Panc1 (cell line): ENCODE results near the gene MST1R. TPM values are rescaled to one million over a fixed set of nuclear protein-coding genes. Genes with fewer than 3 reads are reported as not detected.

ENCODE experiments used
- ATAC-seq: fragments of 200-7000 bp; cut with Tn5 transposase; 2 replicates; pipeline ENCODE4 v1.9.1; 2020; ENCODE audit warnings: mild to moderate bottlenecking, moderate library complexity
- BruUV-seq: library from RNA; stranded (reverse); fragments of 400-500 nt; replicated peaks from 2 replicates; lab custom pipeline; 2021; lab: Mats Ljungman, UMichigan
- CTCF ChIA-PET: fragments of 300-600 bp; sonication (Branson Sonifier 250); formaldehyde crosslinking; loops from one replicate; lab custom pipeline; 2022; ENCODE audit warnings: antibody characterized with exemption; lab: Charles Lee
- POLR2A ChIA-PET: fragments of 300-600 bp; sonication (Branson Sonifier 250); formaldehyde crosslinking; loops from one replicate; lab custom pipeline; 2022; ENCODE audit warnings: antibody characterized with exemption; lab: Charles Lee
- DNase-seq: peaks from one replicate; pipeline ENCODE4 v3.0.0-alpha.2; 2010; ENCODE audit warnings: low read depth, low spot score
- H3K27ac ChIP-seq: 2 replicates; pipeline ENCODE4 v1.5.1; 2011; ENCODE audit warnings: mild to moderate bottlenecking, low read length, inconsistent platforms
- H3K27me3 ChIP-seq: fragments of 200-500 bp; sonication (Bioruptor generic); 2 replicates; pipeline ENCODE4 v1.6.0; 2014; ENCODE audit warnings: low read length, inconsistent platforms; ENCODE audit not compliant: control insufficient read depth, insufficient read depth
- H3K36me3 ChIP-seq: fragments of 200-500 bp; sonication (Bioruptor generic); 2 replicates; pipeline ENCODE4 v1.5.1; 2014; ENCODE audit warnings: inconsistent platforms, mild to moderate bottlenecking, low read length, moderate library complexity; ENCODE audit not compliant: control insufficient read depth, insufficient read depth
- H3K4me1 ChIP-seq: 2 replicates; pipeline ENCODE4 v1.5.1; 2011; ENCODE audit warnings: inconsistent platforms, mild to moderate bottlenecking, low read length, moderate library complexity; ENCODE audit not compliant: control insufficient read depth, insufficient read depth
- H3K4me3 ChIP-seq, 2 experiments: 2 replicates each; pipeline ENCODE4 v1.5.1; 2011 to 2012; ENCODE audit warnings: low read depth in 2 of 2, low read length in 2 of 2, mild to moderate bottlenecking in 2 of 2, inconsistent platforms in 1 of 2, moderate library complexity in 1 of 2
- H3K9me3 ChIP-seq: fragments of 200-500 bp; sonication (Bioruptor generic); 2 replicates; pipeline ENCODE4 v1.5.1; 2014; ENCODE audit warnings: low read depth, mild to moderate bottlenecking, inconsistent platforms, low read length, moderate library complexity; ENCODE audit not compliant: control insufficient read depth, insufficient read depth
- CTCF ChIP-seq: fragments of 450-650 bp; IDR thresholded peaks from 2 replicates; pipeline ENCODE4 v1.5.1; 2017; ENCODE audit warnings: mild to moderate bottlenecking
- POLR2AphosphoS5 ChIP-seq: IDR thresholded peaks from 2 replicates; pipeline ENCODE4 v1.6.1; 2012; ENCODE audit warnings: mild to moderate bottlenecking, low read depth, low read length, moderate library complexity
- REST ChIP-seq, 2 experiments: IDR thresholded peaks; 2 replicates each; pipeline ENCODE4 v1.6.1; 2011 to 2012; ENCODE audit warnings: low read depth in 2 of 2, control low read depth in 1 of 2, low read length in 1 of 2, mild to moderate bottlenecking in 1 of 2, moderate library complexity in 1 of 2; ENCODE audit not compliant: insufficient read depth in 1 of 2
- SIN3A ChIP-seq: IDR thresholded peaks from 2 replicates; pipeline ENCODE4 v1.6.1; 2012; ENCODE audit warnings: low read depth, mild to moderate bottlenecking, low read length, moderate library complexity, borderline replicate concordance; ENCODE audit not compliant: insufficient read depth
- TCF7L2 ChIP-seq: IDR thresholded peaks from 2 replicates; pipeline ENCODE4 v1.6.1; 2011; ENCODE audit warnings: mild to moderate bottlenecking, low read depth, low read length, inconsistent platforms
- in situ Hi-C: cut with HindIII; loops from 2 replicates; pipeline ENCODE4 v1.10.0; 2016; ENCODE audit warnings: low sequenced_read_pairs, low pct_unique_long_range_greater_than_20kb
- intact Hi-C: fragments of 100-400 bp; cut with micrococcal nuclease; formaldehyde crosslinking; loops from one replicate; pipeline ENCODE4 v1.10.0; 2022; ENCODE audit not compliant: unreplicated experiment
- total RNA-seq: library from RNA; stranded (reverse); gene quantifications from one replicate; pipeline ENCODE4 v1.2.1, GENCODE V29; 2021; ENCODE audit not compliant: unreplicated experiment

MST1R gene
- total RNA-seq, 1 experiment from 2014 or later = 27.5 TPM

GRCh38 chr3:49912881-49913281 lies 9.2 kb upstream of the MST1R start:
- in situ Hi-C loops (no loop called here), intact Hi-C loops (no loop called here)
- DNase-seq (no peak), ATAC-seq (no peak)
- H3K9me3 ChIP-seq = no peaks in the 10 kb centered on the region
- no TSS peak for BruUV-seq
- CTCF ChIA-PET = no interaction called here
- TF ChIP-seq SIN3A = no peak
- no peak for TF ChIP-seq CTCF
- TF ChIP-seq TCF7L2 = no peak
- TF ChIP-seq POLR2AphosphoS5 = no peak
- no peak for TF ChIP-seq REST (IDR thresholded peaks at IDR 0.05; ENCODE audit: insufficient read depth in 1 of 2, low read depth in 2 of 2, low read length in 1 of 2)
- POLR2A ChIA-PET = no interaction called here
- no peak overlapping the region for H3K27ac ChIP-seq
- no peaks in the 10 kb centered on the region for H3K36me3 ChIP-seq
- H3K4me3 ChIP-seq = no peak overlapping the region
- no peaks in the 10 kb centered on the region for H3K27me3 ChIP-seq
- H3K4me1 ChIP-seq = no peaks in the 10 kb centered on the region

GRCh38 chr3:49911611-49912010 lies 7.9 kb upstream of the MST1R start:
- no peaks in the 10 kb centered on the region for H3K36me3 ChIP-seq
- no peak overlapping the region for H3K4me3 ChIP-seq
- BruUV-seq = no TSS peak
- no peak overlapping the region for H3K27ac ChIP-seq
- no peaks in the 10 kb centered on the region for H3K9me3 ChIP-seq
- TF ChIP-seq POLR2AphosphoS5 (no peak), SIN3A (no peak), CTCF (no peak), TCF7L2 (no peak), REST (IDR thresholded peaks at IDR 0.05; ENCODE audit: insufficient read depth in 1 of 2, low read depth in 2 of 2, low read length in 1 of 2) (no peak)
- intact Hi-C loops (no loop called here), in situ Hi-C loops (no loop called here)
- DNase-seq (no peak), ATAC-seq (no peak)
- H3K27me3 ChIP-seq = no peaks in the 10 kb centered on the region
- peaks cover 1% of the 10 kb centered on the region; the same call in 1 of the 2 replicates for H3K4me1 ChIP-seq
- ChIA-PET CTCF (no interaction called here), POLR2A (no interaction called here)
